GM12874 (cell line): ENCODE results near the gene ACBD4.

Experiments
- CTCF ChIP-seq: IDR thresholded peaks from 2 replicates; pipeline ENCODE4 v1.5.1; 2011; ENCODE audit warnings: low read depth, mild to moderate bottlenecking, control low read depth, low read length, moderate library complexity; ENCODE audit not compliant: insufficient read depth

ACBD4 gene

GRCh38 chr17:45091778-45092425 is 43.6 kb upstream of the ACBD4 start:
- TF ChIP-seq CTCF: no peak

- TF ChIP-seq CTCF: no peak
Measured at GRCh38 chr17:45092911-45093430, 42.5 kb upstream of the ACBD4 start.

- TF ChIP-seq CTCF: no peak
Measured at GRCh38 chr17:45093444-45094110, 41.9 kb upstream of the ACBD4 start.

GRCh38 chr17:45096141-45096540 is 39.3 kb upstream of the ACBD4 start:
- peak; percentile 53 for TF ChIP-seq CTCF

GRCh38 chr17:45096926-45097325 is 38.6 kb upstream of the ACBD4 start:
- TF ChIP-seq CTCF: no peak

GRCh38 chr17:45098081-45098868 is 37.2 kb upstream of the ACBD4 start:
- no peak for TF ChIP-seq CTCF

- TF ChIP-seq CTCF: peak; percentile 95
Measured at GRCh38 chr17:45098869-45099616, 36.4 kb upstream of the ACBD4 start.
